ENCODE measurements around the gene DCST2. TPM values are rescaled to one million over a fixed set of nuclear protein-coding genes. Genes with fewer than 3 reads are reported as not detected.

DCST2 gene
- total and polyA plus RNA-seq, 2 donors from 2014 or later: 0.43 to 1.4 TPM

DNA sequence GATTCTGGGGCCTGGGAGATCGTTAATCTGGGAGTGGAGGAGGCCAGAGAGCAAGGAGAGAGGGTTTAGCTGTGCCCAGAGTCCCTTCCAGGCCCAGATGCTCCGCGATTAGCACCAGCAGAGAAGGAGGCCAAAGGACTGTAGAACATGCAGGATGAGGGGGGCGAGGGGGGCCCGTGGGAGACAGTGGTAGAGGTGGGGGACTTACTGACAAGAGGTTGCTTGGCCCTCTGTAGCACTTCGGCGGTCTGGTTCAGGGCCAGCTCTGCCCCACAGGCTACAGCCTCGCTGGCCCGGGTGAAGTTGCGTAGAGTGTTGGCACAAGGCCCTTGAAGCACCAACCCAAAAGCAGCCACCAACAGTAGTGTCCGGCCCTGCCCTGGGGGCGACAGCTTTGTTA lies 695 bp downstream of the DCST2 start:
- intact Hi-C loops (cut with DNase I): no loop called here
- no peak for FAIRE-seq
- TF ChIP-seq, protein P1, sequence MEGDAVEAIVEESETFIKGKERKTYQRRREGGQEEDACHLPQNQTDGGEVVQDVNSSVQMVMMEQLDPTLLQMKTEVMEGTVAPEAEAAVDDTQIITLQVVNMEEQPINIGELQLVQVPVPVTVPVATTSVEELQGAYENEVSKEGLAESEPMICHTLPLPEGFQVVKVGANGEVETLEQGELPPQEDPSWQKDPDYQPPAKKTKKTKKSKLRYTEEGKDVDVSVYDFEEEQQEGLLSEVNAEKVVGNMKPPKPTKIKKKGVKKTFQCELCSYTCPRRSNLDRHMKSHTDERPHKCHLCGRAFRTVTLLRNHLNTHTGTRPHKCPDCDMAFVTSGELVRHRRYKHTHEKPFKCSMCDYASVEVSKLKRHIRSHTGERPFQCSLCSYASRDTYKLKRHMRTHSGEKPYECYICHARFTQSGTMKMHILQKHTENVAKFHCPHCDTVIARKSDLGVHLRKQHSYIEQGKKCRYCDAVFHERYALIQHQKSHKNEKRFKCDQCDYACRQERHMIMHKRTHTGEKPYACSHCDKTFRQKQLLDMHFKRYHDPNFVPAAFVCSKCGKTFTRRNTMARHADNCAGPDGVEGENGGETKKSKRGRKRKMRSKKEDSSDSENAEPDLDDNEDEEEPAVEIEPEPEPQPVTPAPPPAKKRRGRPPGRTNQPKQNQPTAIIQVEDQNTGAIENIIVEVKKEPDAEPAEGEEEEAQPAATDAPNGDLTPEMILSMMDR (IDR thresholded peaks at IDR 0.05; ENCODE audit: borderline replicate concordance, extremely low read depth, insufficient read depth): no peak
- Histone ChIP-seq H3K27ac (ENCODE audit: low read depth in 2 of 2, low read length in 2 of 2) (no peak overlapping the region), H3K4me3 (ENCODE audit: low read length in 3 of 3) (no peak overlapping the region), H3K9me3 (ENCODE audit: control insufficient read depth in 2 of 3, insufficient read depth in 1 of 3, low read length in 3 of 3) (no peaks in the 10 kb centered on the region), H3K9ac (ENCODE audit: low read length in 3 of 3) (no peak overlapping the region), H3K4me1 (ENCODE audit: control insufficient read depth in 2 of 3, insufficient read depth in 2 of 3, low read depth in 1 of 3, low read length in 3 of 3) (no peaks in the 10 kb centered on the region), H3K27me3 (ENCODE audit: control insufficient read depth, insufficient read depth, low read length) (no peaks in the 10 kb centered on the region), H3K36me3 (ENCODE audit: control insufficient read depth in 2 of 3, insufficient read depth in 3 of 3, low read length in 3 of 3) (no peaks in the 10 kb centered on the region)
- peak in 1 of 5 donors; percentile 54 for DNase-seq

DNA sequence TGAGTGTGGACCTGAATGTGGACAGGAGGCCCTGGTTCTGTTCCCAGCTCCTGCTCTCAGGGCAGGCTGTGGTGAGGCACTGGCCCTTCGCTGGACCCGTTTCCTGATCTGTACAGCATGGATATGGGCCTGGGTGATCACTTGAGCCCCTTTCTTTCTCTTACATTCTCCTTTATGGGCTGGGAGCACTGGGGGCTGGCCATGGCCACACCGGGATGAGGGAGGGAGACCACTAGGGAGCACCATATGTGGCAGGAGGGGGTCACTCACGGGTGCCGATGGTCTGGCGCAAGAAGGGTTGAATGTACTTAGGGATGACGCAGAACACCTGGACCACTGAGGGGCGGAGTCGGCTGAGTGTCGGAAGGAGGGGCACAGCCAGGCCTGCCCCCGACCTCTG lies 2.7 kb downstream of the DCST2 start:
- intact Hi-C loops (cut with DNase I): no loop called here
- H3K9me3 ChIP-seq (ENCODE audit: control insufficient read depth in 2 of 3, insufficient read depth in 1 of 3, low read length in 3 of 3): no peaks in the 10 kb centered on the region
- no peaks in the 10 kb centered on the region for H3K36me3 ChIP-seq (ENCODE audit: control insufficient read depth in 2 of 3, insufficient read depth in 3 of 3, low read length in 3 of 3)
- H3K4me1 ChIP-seq (ENCODE audit: control insufficient read depth in 2 of 3, insufficient read depth in 2 of 3, low read depth in 1 of 3, low read length in 3 of 3): no peaks in the 10 kb centered on the region
- no peak for FAIRE-seq
- H3K4me3 ChIP-seq (ENCODE audit: low read length in 3 of 3): no peak overlapping the region
- peak in 1 of 5 donors; percentile 63 for DNase-seq
- TF ChIP-seq, protein P1 (IDR thresholded peaks at IDR 0.05; ENCODE audit: borderline replicate concordance, extremely low read depth, insufficient read depth): no peak
- no peaks in the 10 kb centered on the region for H3K27me3 ChIP-seq (ENCODE audit: control insufficient read depth, insufficient read depth, low read length)
- H3K27ac ChIP-seq (ENCODE audit: low read depth in 2 of 2, low read length in 2 of 2): no peak overlapping the region
- H3K9ac ChIP-seq (ENCODE audit: low read length in 3 of 3): no peak overlapping the region

DNA sequence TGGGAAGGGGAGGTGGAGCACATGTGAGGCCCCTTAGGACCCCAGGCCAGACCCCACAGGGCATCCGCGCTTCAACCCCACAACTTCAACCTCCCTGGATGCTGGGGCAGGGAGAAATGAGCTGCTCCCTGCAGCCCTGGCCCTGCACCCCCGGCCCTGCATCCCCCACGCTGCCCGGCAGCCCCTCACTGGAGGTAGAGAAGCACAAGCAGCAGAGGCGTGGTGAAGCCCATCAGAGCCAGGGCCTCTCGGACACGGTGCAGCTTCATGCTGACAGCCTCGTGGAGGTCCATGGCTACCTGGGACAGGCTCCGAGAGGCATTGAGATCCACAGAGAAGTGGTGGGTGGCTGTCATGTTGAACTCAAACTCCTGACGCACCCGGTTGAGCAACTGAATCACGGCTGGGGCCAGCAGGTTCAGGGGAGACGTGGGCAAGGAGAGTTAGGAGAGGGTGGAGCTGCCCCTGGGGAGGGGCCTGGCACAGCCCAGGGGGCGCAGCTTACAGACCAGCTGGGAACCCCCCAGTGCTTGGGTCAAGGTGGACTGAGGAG lies 3.3 kb downstream of the DCST2 start:
- no peak overlapping the region for H3K9ac ChIP-seq (ENCODE audit: low read length in 3 of 3)
- H3K36me3 ChIP-seq (ENCODE audit: control insufficient read depth in 2 of 3, insufficient read depth in 3 of 3, low read length in 3 of 3): no peaks in the 10 kb centered on the region
- H3K27me3 ChIP-seq (ENCODE audit: control insufficient read depth, insufficient read depth, low read length): no peaks in the 10 kb centered on the region
- FAIRE-seq (no peak), DNase-seq (peak in 1 of 5 donors; percentile 36)
- TF ChIP-seq, protein P1 (IDR thresholded peaks at IDR 0.05; ENCODE audit: borderline replicate concordance, extremely low read depth, insufficient read depth): no peak
- H3K4me3 ChIP-seq (ENCODE audit: low read length in 3 of 3): no peak overlapping the region
- H3K4me1 ChIP-seq (ENCODE audit: control insufficient read depth in 2 of 3, insufficient read depth in 2 of 3, low read depth in 1 of 3, low read length in 3 of 3): no peaks in the 10 kb centered on the region
- no peak overlapping the region for H3K27ac ChIP-seq (ENCODE audit: low read depth in 2 of 2, low read length in 2 of 2)
- intact Hi-C loops (cut with DNase I): no loop called here
- H3K9me3 ChIP-seq (ENCODE audit: control insufficient read depth in 2 of 3, insufficient read depth in 1 of 3, low read length in 3 of 3): no peaks in the 10 kb centered on the region
